HEK293 (cell line): ENCODE results near the gene GTF3C4.

Experiments
- CTCF ChIA-PET: fragments of 350-600 bp; formaldehyde crosslinking; extraction: SDS; loops from one replicate; lab custom pipeline; 2021; ENCODE audit warnings: antibody characterized with exemption; lab: Yijun Ruan, JAX
- POLR2A ChIA-PET: fragments of 300-600 bp; formaldehyde crosslinking; extraction: SDS; loops from one replicate; lab custom pipeline; 2020; ENCODE audit warnings: antibody characterized with exemption, inconsistent platforms; lab: Yijun Ruan, JAX
- H3K27ac ChIP-seq: fragments of 200-500 bp; sonication (Bioruptor generic); 2 replicates; pipeline ENCODE4 v1.5.1; 2014; ENCODE audit warnings: low read depth, low read length, control low read depth, inconsistent platforms; ENCODE audit errors: extremely low read depth
- H3K36me3 ChIP-seq, 2 experiments: fragments of 200-500 bp in 1 of 2; sonication (Bioruptor generic) in 1 of 2; 1 replicate in 1 of 2; 2 replicates in 1 of 2; pipeline ENCODE4 v1.5.1; 2014 to 2017; ENCODE audit warnings: inconsistent platforms in 2 of 2, low read length in 2 of 2; ENCODE audit not compliant: control insufficient read depth in 2 of 2, insufficient read depth in 1 of 2
- H3K4me1 ChIP-seq: fragments of 200-500 bp; sonication (Bioruptor generic); 2 replicates; pipeline ENCODE4 v1.5.1; 2014; ENCODE audit warnings: mild to moderate bottlenecking, low read length, inconsistent platforms; ENCODE audit not compliant: control insufficient read depth, insufficient read depth
- H3K4me3 ChIP-seq: 2 replicates; pipeline ENCODE4 v1.5.1; 2011; ENCODE audit warnings: low read depth, mild to moderate bottlenecking, control low read depth, low read length, moderate library complexity
- H3K9me3 ChIP-seq: fragments of 200-500 bp; sonication (Bioruptor generic); 2 replicates; pipeline ENCODE4 v1.5.1; 2014; ENCODE audit warnings: low read depth, low read length, inconsistent platforms; ENCODE audit not compliant: control insufficient read depth, insufficient read depth
- FEZF1 ChIP-seq: fragments of 450-650 bp; formaldehyde crosslinking; IDR thresholded peaks from 2 replicates; pipeline ENCODE4 v1.5.1; 2016; ENCODE audit warnings: missing biosample characterization, missing genetic modification characterization
- OVOL3 ChIP-seq: fragments of 450-650 bp; formaldehyde crosslinking; IDR thresholded peaks from 2 replicates; pipeline ENCODE4 v1.5.1; 2016; ENCODE audit warnings: missing biosample characterization, missing genetic modification characterization
- PRDM10 ChIP-seq: fragments of 450-650 bp; formaldehyde crosslinking; IDR thresholded peaks from 2 replicates; pipeline ENCODE4 v1.5.1; 2016; ENCODE audit warnings: missing biosample characterization, missing genetic modification characterization
- SCRT1 ChIP-seq: fragments of 450-650 bp; formaldehyde crosslinking; IDR thresholded peaks from 2 replicates; pipeline ENCODE4 v1.5.1; 2016; ENCODE audit warnings: missing biosample characterization, missing genetic modification characterization, borderline replicate concordance
- ZFP37 ChIP-seq: fragments of 450-650 bp; formaldehyde crosslinking; IDR thresholded peaks from 2 replicates; pipeline ENCODE4 v1.5.1; 2016; ENCODE audit warnings: missing biosample characterization, missing genetic modification characterization
- ZNF114 ChIP-seq: fragments of 450-650 bp; formaldehyde crosslinking; IDR thresholded peaks from 2 replicates; pipeline ENCODE4 v1.5.0; 2017; ENCODE audit warnings: missing biosample characterization, missing genetic modification characterization
- ZNF223 ChIP-seq: fragments of 450-650 bp; formaldehyde crosslinking; IDR thresholded peaks from 2 replicates; pipeline ENCODE4 v1.5.1; 2016; ENCODE audit warnings: missing biosample characterization, missing genetic modification characterization
- ZNF311 ChIP-seq: fragments of 450-650 bp; formaldehyde crosslinking; IDR thresholded peaks from 2 replicates; pipeline ENCODE4 v1.5.1; 2017; ENCODE audit warnings: missing biosample characterization, missing genetic modification characterization, borderline replicate concordance
- ZSCAN23 ChIP-seq: fragments of 450-650 bp; formaldehyde crosslinking; IDR thresholded peaks from 2 replicates; pipeline ENCODE4 v1.5.1; 2016; ENCODE audit warnings: missing biosample characterization, missing genetic modification characterization
- TF ChIP-seq, protein P1 (sequence below): fragments of 450-650 bp; formaldehyde crosslinking; IDR thresholded peaks from 2 replicates; pipeline ENCODE4 v1.5.1; 2016; ENCODE audit warnings: missing biosample characterization, missing genetic modification characterization
- TF ChIP-seq, protein P2 (sequence below): fragments of 450-650 bp; formaldehyde crosslinking; IDR thresholded peaks from 2 replicates; pipeline ENCODE4 v1.5.0; 2017; ENCODE audit warnings: missing biosample characterization, missing genetic modification characterization, borderline replicate concordance
- TF ChIP-seq, protein P3 (sequence below): fragments of 450-650 bp; formaldehyde crosslinking; IDR thresholded peaks from 2 replicates; pipeline ENCODE4 v1.5.1; 2016; ENCODE audit warnings: missing biosample characterization, missing genetic modification characterization

Gene GTF3C4

DNA sequence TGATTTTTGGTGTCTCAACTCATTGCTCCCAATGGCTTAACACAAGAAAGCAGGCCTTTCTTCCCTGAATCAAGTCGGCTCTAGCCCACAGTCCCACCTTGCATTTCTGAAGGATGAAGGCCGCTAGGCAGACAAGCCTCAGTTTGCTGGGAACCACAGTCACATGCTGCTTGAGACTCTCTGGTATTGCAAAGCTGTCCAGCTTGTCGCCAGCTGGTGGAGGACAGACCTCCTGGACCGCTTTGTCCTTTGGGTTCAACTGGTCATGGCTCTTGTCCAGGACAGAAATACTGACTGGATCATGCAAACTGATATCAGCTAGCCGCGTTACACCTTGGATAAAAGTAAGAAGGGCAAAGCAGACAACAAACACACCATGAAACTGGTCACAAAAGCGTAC is 23.5 kb upstream of the GTF3C4 start:
- POLR2A ChIA-PET = no interaction called here
- TF ChIP-seq ZNF223 = no peak
- TF ChIP-seq SCRT1 (tag by site-specific recombination) = no peak
- TF ChIP-seq ZNF311 (tag by site-specific recombination) = no peak
- no peak for TF ChIP-seq ZNF114 (tag by site-specific recombination)
- TF ChIP-seq OVOL3 (tag by site-specific recombination) = no peak
- TF ChIP-seq, protein P1, sequence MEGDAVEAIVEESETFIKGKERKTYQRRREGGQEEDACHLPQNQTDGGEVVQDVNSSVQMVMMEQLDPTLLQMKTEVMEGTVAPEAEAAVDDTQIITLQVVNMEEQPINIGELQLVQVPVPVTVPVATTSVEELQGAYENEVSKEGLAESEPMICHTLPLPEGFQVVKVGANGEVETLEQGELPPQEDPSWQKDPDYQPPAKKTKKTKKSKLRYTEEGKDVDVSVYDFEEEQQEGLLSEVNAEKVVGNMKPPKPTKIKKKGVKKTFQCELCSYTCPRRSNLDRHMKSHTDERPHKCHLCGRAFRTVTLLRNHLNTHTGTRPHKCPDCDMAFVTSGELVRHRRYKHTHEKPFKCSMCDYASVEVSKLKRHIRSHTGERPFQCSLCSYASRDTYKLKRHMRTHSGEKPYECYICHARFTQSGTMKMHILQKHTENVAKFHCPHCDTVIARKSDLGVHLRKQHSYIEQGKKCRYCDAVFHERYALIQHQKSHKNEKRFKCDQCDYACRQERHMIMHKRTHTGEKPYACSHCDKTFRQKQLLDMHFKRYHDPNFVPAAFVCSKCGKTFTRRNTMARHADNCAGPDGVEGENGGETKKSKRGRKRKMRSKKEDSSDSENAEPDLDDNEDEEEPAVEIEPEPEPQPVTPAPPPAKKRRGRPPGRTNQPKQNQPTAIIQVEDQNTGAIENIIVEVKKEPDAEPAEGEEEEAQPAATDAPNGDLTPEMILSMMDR = no peak
- TF ChIP-seq, protein P2, sequence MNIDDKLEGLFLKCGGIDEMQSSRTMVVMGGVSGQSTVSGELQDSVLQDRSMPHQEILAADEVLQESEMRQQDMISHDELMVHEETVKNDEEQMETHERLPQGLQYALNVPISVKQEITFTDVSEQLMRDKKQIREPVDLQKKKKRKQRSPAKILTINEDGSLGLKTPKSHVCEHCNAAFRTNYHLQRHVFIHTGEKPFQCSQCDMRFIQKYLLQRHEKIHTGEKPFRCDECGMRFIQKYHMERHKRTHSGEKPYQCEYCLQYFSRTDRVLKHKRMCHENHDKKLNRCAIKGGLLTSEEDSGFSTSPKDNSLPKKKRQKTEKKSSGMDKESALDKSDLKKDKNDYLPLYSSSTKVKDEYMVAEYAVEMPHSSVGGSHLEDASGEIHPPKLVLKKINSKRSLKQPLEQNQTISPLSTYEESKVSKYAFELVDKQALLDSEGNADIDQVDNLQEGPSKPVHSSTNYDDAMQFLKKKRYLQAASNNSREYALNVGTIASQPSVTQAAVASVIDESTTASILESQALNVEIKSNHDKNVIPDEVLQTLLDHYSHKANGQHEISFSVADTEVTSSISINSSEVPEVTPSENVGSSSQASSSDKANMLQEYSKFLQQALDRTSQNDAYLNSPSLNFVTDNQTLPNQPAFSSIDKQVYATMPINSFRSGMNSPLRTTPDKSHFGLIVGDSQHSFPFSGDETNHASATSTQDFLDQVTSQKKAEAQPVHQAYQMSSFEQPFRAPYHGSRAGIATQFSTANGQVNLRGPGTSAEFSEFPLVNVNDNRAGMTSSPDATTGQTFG = no peak
- no peak for TF ChIP-seq ZFP37 (tag by site-specific recombination)
- no peak for TF ChIP-seq FEZF1
- no peak for TF ChIP-seq ZSCAN23 (tag by site-specific recombination)
- TF ChIP-seq, protein P3, sequence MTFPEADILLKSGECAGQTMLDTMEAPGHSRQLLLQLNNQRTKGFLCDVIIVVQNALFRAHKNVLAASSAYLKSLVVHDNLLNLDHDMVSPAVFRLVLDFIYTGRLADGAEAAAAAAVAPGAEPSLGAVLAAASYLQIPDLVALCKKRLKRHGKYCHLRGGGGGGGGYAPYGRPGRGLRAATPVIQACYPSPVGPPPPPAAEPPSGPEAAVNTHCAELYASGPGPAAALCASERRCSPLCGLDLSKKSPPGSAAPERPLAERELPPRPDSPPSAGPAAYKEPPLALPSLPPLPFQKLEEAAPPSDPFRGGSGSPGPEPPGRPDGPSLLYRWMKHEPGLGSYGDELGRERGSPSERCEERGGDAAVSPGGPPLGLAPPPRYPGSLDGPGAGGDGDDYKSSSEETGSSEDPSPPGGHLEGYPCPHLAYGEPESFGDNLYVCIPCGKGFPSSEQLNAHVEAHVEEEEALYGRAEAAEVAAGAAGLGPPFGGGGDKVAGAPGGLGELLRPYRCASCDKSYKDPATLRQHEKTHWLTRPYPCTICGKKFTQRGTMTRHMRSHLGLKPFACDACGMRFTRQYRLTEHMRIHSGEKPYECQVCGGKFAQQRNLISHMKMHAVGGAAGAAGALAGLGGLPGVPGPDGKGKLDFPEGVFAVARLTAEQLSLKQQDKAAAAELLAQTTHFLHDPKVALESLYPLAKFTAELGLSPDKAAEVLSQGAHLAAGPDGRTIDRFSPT (tag by site-specific recombination) = no peak
- CTCF ChIA-PET = interaction anchor here (0.5 to 0.9 kb wide), 4 partner anchors 256 to 832 kb away, joined by 3 read pairs; no protein-coding TSS in a partner anchor
- H3K4me1 ChIP-seq = no peaks in the 10 kb centered on the region
- H3K9me3 ChIP-seq = no peaks in the 10 kb centered on the region
- no peak overlapping the region for H3K4me3 ChIP-seq
- peaks cover 9 to 95% of the 10 kb centered on the region in 2 experiments; a peak in 2 of 3 replicates for H3K36me3 ChIP-seq
- no peak overlapping the region for H3K27ac ChIP-seq

GRCh38 chr9:132647355-132647754 is 22.9 kb upstream of the GTF3C4 start:
- no peak overlapping the region for H3K27ac ChIP-seq
- ChIA-PET POLR2A (no interaction called here), CTCF (interaction anchor here (0.9 kb wide), 1 partner anchor 255 kb away, joined by 3 read pairs; no protein-coding TSS in a partner anchor)
- H3K36me3 ChIP-seq = peaks cover 9 to 94% of the 10 kb centered on the region in 2 experiments; a peak in 2 of 3 replicates
- TF ChIP-seq PRDM10 (tag by site-specific recombination) = no peak
- H3K4me1 ChIP-seq = no peaks in the 10 kb centered on the region
- H3K9me3 ChIP-seq = no peaks in the 10 kb centered on the region
- H3K4me3 ChIP-seq = no peak overlapping the region
